GM04504 (cell line): ENCODE data around the gene C19orf85.
"Not testable (repeated sequence)": the region's sequence is repeated elsewhere in the genome, so short reads cannot be mapped to it uniquely, and the experiment has no call there.

Source experiments
- DNase-seq: peaks from one replicate; pipeline ENCODE4 v3.0.0-alpha.2; 2012; ENCODE audit warnings: low read depth

Gene C19orf85

GRCh38 chr19:55440411-55441105 is 24.0 kb downstream of the C19orf85 start:
- DNase-seq: no peak

- no peak for DNase-seq
Observed at GRCh38 chr19:55439052-55439451, 25.5 kb downstream of the C19orf85 start.

GRCh38 chr19:55437410-55437809 is 27.1 kb downstream of the C19orf85 start:
- no peak for DNase-seq

- DNase-seq: no peak
Observed at GRCh38 chr19:55436847-55437246, 27.7 kb downstream of the C19orf85 start.

- no peak for DNase-seq
Observed at GRCh38 chr19:55435020-55435419, 29.5 kb downstream of the C19orf85 start.

GRCh38 chr19:55434356-55434919 is 30.1 kb downstream of the C19orf85 start:
- DNase-seq: no peak

- no peak for DNase-seq
Observed at GRCh38 chr19:55433292-55433691, 31.3 kb downstream of the C19orf85 start.

- DNase-seq: no peak
Observed at GRCh38 chr19:55432241-55432959, 32.2 kb downstream of the C19orf85 start.

- DNase-seq: no peak
Observed at GRCh38 chr19:55431183-55431582, 33.4 kb downstream of the C19orf85 start.

- no peak for DNase-seq
Observed at GRCh38 chr19:55426042-55426441, 38.5 kb downstream of the C19orf85 start.

- DNase-seq: no peak
Observed at GRCh38 chr19:55424518-55424917, 40.0 kb downstream of the C19orf85 start.

GRCh38 chr19:55423225-55424005 is 41.1 kb downstream of the C19orf85 start:
- DNase-seq: no peak

GRCh38 chr19:55421281-55421680 is 43.3 kb downstream of the C19orf85 start:
- not testable (repeated sequence) for DNase-seq

GRCh38 chr19:55419624-55420236 is 44.8 kb downstream of the C19orf85 start:
- no peak for DNase-seq

- DNase-seq: no peak
Observed at GRCh38 chr19:55419103-55419502, 45.4 kb downstream of the C19orf85 start.

- DNase-seq: peak; percentile 71
Observed at GRCh38 chr19:55418185-55418584, 46.4 kb downstream of the C19orf85 start.
